Measurements from ENCODE around the gene ZNF598. TPM values are rescaled to one million over a fixed set of nuclear protein-coding genes. Genes with fewer than 3 reads are reported as not detected.

ZNF598 gene
- polyA plus RNA-seq, 1 of the 3 experiments (the other 2 are of a cell fraction): 47.8 TPM

DNA sequence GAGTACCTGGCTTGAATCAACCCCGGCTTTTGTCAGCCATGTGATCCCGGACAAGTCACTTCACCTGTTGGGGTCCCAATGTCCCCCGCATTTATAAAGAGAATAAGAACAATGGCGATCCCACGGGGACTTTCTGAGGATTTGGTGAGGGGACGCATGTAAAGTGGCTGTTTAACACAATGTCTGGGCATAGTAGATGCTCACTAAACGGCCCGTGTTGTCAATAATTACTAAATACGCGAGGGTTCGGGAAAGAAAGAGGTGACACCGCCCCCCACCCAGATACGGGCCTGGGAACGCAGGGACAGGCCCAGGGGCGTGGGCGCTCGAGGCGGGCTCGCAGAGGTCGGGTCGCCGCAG, 18.1 kb downstream of the ZNF598 start:
- 95% methylated on average over 17 of the region's 22 CpGs for WGBS (ENCODE audit: low lambda C conversion rate)
- ChIA-PET POLR2A (no interaction called here), CTCF (interaction anchor here (0.6 to 12.9 kb wide), 2 partner anchors 13 to 123 kb away, joined by 3 to 108 read pairs; no protein-coding TSS in a partner anchor)
- DNase-seq: no peak
- Histone ChIP-seq H3K4me3 (ENCODE audit: low read depth in 2 of 2, low read length in 1 of 2) (no peak overlapping the region), H3K4me1 (ENCODE audit: control insufficient read depth in 1 of 2, insufficient read depth in 2 of 2, low read depth in 1 of 2, low read length in 1 of 2) (peaks cover 0 to 18% of the 10 kb centered on the region in 2 experiments; a peak in 1 of 4 replicates), H3K9me2 (no peaks in the 10 kb centered on the region), H3F3A (replicated peaks; ENCODE audit: insufficient read depth) (peaks cover 20% of the 10 kb centered on the region), H3K27me3 (ENCODE audit: insufficient read depth) (no peaks in the 10 kb centered on the region), H2AFZ (ENCODE audit: low read depth) (no peak overlapping the region), H3K27ac (ENCODE audit: low read depth in 2 of 2, low read length in 1 of 2) (no peak overlapping the region), H3K9ac (no peak overlapping the region), H3K36me3 (replicated peaks in 1 of 2; ENCODE audit: control insufficient read depth in 1 of 2, insufficient read depth in 2 of 2, low read length in 1 of 2) (peaks cover 0 to 1% of the 10 kb centered on the region in 2 experiments), H4K20me1 (ENCODE audit: insufficient read depth) (no peaks in the 10 kb centered on the region), H3K4me2 (no peak overlapping the region), H3K9me3 (no peaks in the 10 kb centered on the region), H3K79me2 (ENCODE audit: insufficient read depth) (no peaks in the 10 kb centered on the region)
- TF ChIP-seq SMC3 (IDR thresholded peaks at IDR 0.05; ENCODE audit: low read depth, low read length) (no peak), FOXJ3 (CRISPR knock-in tag; IDR thresholded peaks at IDR 0.05) (no peak), MAX (IDR thresholded peaks at IDR 0.05; ENCODE audit: low read depth) (no peak), GATA2 (CRISPR knock-in tag; IDR thresholded peaks at IDR 0.05) (no peak), MXI1 (IDR thresholded peaks at IDR 0.05; ENCODE audit: low read depth, low read length) (no peak)
- TF ChIP-seq, protein P1, sequence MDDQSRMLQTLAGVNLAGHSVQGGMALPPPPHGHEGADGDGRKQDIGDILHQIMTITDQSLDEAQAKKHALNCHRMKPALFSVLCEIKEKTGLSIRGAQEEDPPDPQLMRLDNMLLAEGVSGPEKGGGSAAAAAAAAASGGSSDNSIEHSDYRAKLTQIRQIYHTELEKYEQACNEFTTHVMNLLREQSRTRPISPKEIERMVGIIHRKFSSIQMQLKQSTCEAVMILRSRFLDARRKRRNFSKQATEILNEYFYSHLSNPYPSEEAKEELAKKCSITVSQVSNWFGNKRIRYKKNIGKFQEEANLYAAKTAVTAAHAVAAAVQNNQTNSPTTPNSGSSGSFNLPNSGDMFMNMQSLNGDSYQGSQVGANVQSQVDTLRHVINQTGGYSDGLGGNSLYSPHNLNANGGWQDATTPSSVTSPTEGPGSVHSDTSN (IDR thresholded peaks at IDR 0.05): no peak

DNA sequence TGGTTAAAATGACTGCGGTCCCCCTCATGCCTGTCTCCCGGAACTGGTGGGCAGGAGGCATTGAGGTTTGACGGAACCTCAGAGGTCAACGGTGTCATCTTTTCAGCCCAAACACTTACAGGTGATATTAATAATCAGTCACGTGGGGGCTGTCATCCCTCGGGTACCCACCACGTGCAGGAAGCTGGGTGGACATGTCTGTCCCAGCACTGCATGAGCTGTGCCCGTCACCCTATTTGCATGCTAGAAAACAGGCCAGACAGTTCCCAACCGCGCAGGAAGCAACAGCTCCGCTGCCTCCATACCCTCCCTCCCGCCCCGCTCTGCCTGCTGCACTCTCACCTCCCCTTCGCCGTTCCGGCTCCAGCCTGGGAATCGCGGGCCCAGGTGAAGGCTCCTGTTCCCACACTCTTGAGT, 18.5 kb downstream of the ZNF598 start:
- peaks cover 2% of the 10 kb centered on the region; the same call in 1 of the 2 replicates for H3K79me2 ChIP-seq (ENCODE audit: insufficient read depth)
- H3K4me3 ChIP-seq (ENCODE audit: low read depth in 2 of 2, low read length in 1 of 2): peak overlapping the region in 1 of 2 experiments; percentile 62; a peak in 1 of 4 replicates
- no peak overlapping the region for H3K9ac ChIP-seq
- H3K4me1 ChIP-seq (ENCODE audit: control insufficient read depth in 1 of 2, insufficient read depth in 2 of 2, low read depth in 1 of 2, low read length in 1 of 2): peaks cover 0 to 18% of the 10 kb centered on the region in 2 experiments; a peak in 1 of 4 replicates
- 0 out of 2 replicates have a peak overlapping the region, but pooled peaks have one; percentile 85 for H3K4me2 ChIP-seq
- DNase-seq: no peak
- H3K27me3 ChIP-seq (ENCODE audit: insufficient read depth): no peaks in the 10 kb centered on the region
- peaks cover 16% of the 10 kb centered on the region for H3F3A ChIP-seq (replicated peaks; ENCODE audit: insufficient read depth)
- no peak overlapping the region for H2AFZ ChIP-seq (ENCODE audit: low read depth)
- no peaks in the 10 kb centered on the region for H3K9me3 ChIP-seq
- WGBS (ENCODE audit: low lambda C conversion rate): 95% methylated on average over 13 of the region's 18 CpGs
- TF ChIP-seq RAD21 (IDR thresholded peaks at IDR 0.05; ENCODE audit: low read length): no peak
- TF ChIP-seq MXI1 (IDR thresholded peaks at IDR 0.05; ENCODE audit: low read depth, low read length): no peak
- no peak for TF ChIP-seq MEF2A (IDR thresholded peaks at IDR 0.05; ENCODE audit: borderline replicate concordance, low read depth)
- TF ChIP-seq RFX5 (IDR thresholded peaks at IDR 0.05; ENCODE audit: low read length): no peak
- no peak for TF ChIP-seq GATA2 (CRISPR knock-in tag; IDR thresholded peaks at IDR 0.05)
- no peak for TF ChIP-seq REST (IDR thresholded peaks at IDR 0.05; ENCODE audit: low read depth, low read length)
- no peak for TF ChIP-seq SMC3 (IDR thresholded peaks at IDR 0.05; ENCODE audit: low read depth, low read length)
- TF ChIP-seq, protein P1 (IDR thresholded peaks at IDR 0.05): no peak
- TF ChIP-seq SIN3A (IDR thresholded peaks at IDR 0.05; ENCODE audit: borderline replicate concordance, low read depth, low read length): no peak
- TF ChIP-seq RXRA (IDR thresholded peaks at IDR 0.05; ENCODE audit: borderline replicate concordance, low read depth): no peak
- TF ChIP-seq FOXM1 (IDR thresholded peaks at IDR 0.05; ENCODE audit: low read depth): no peak
- TF ChIP-seq RCOR1 (IDR thresholded peaks at IDR 0.05; ENCODE audit: low read length): no peak
- TF ChIP-seq EZH2phosphoT487 (IDR thresholded peaks at IDR 0.05; ENCODE audit: borderline replicate concordance, low read depth): no peak
- TF ChIP-seq ELF1 (IDR thresholded peaks at IDR 0.05): no peak
- TF ChIP-seq, protein P2, sequence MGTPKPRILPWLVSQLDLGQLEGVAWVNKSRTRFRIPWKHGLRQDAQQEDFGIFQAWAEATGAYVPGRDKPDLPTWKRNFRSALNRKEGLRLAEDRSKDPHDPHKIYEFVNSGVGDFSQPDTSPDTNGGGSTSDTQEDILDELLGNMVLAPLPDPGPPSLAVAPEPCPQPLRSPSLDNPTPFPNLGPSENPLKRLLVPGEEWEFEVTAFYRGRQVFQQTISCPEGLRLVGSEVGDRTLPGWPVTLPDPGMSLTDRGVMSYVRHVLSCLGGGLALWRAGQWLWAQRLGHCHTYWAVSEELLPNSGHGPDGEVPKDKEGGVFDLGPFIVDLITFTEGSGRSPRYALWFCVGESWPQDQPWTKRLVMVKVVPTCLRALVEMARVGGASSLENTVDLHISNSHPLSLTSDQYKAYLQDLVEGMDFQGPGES (IDR thresholded peaks at IDR 0.05; ENCODE audit: low read depth, low read length): no peak
- peaks cover 0 to 5% of the 10 kb centered on the region in 2 experiments for H3K36me3 ChIP-seq (replicated peaks in 1 of 2; ENCODE audit: control insufficient read depth in 1 of 2, insufficient read depth in 2 of 2, low read length in 1 of 2)
- H3K27ac ChIP-seq (ENCODE audit: low read depth in 2 of 2, low read length in 1 of 2): no peak overlapping the region
- no peaks in the 10 kb centered on the region for H4K20me1 ChIP-seq (ENCODE audit: insufficient read depth)
- no peaks in the 10 kb centered on the region for H3K9me2 ChIP-seq
- ChIA-PET CTCF (interaction anchor here (1.3 to 12.9 kb wide), 2 partner anchors 13 to 18 kb away, joined by 4 to 108 read pairs; no protein-coding TSS in a partner anchor), POLR2A (no interaction called here)

Data from SK-N-SH (cell line).